ENCODE measurements around the gene IL26. TPM values are rescaled to one million over a fixed set of nuclear protein-coding genes. Genes with fewer than 3 reads are reported as not detected.

The IL26 gene
- total RNA-seq = not detected

GRCh38 chr12:68225576-68226476 is at the start of gene IL26:
Gene IL26, minus strand, starts transcription at chr12:68225810. Its CDS starts 54 bp downstream, at chr12:68225756.
- no peak within 1 kb of the TSS for H3K27ac ChIP-seq
- 73% methylated on average over 8 of the region's 8 CpGs for WGBS

GRCh38 chr12:68272732-68273131 is 47.1 kb upstream of the IL26 start:
- H3K27ac ChIP-seq = no peak overlapping the region
- H3K36me3 ChIP-seq = no peaks in the 10 kb centered on the region
- H3K27me3 ChIP-seq = no peaks in the 10 kb centered on the region
- no peak overlapping the region for H3K4me3 ChIP-seq
- H3K4me1 ChIP-seq = no peaks in the 10 kb centered on the region
- TF ChIP-seq POLR2A (IDR thresholded peaks at IDR 0.05) (no peak), POLR2AphosphoS5 (IDR thresholded peaks at IDR 0.05) (no peak), CTCF (IDR thresholded peaks at IDR 0.05) (no peak), EP300 (IDR thresholded peaks at IDR 0.05) (no peak)
- DNase-seq (ENCODE audit: low spot score in 2 of 2) = no peak
- no peaks in the 10 kb centered on the region for H3K9me3 ChIP-seq

More at GRCh38 chr12:68225576-68226476, at the start of gene IL26:
- Histone ChIP-seq H3K36me3 (no peaks in the 10 kb centered on the region), H3K9me3 (no peaks in the 10 kb centered on the region), H3K4me1 (peaks cover 13% of the 10 kb centered on the region), H3K4me3 (no peak within 1 kb of the TSS), H3K27me3 (no peaks in the 10 kb centered on the region)
- no peak for DNase-seq (ENCODE audit: low spot score in 2 of 2)
- TF ChIP-seq POLR2AphosphoS5 (IDR thresholded peaks at IDR 0.05) (no peak), POLR2A (IDR thresholded peaks at IDR 0.05) (no peak), CTCF (IDR thresholded peaks at IDR 0.05) (no peak), EP300 (IDR thresholded peaks at IDR 0.05) (no peak)

- Histone ChIP-seq H3K4me1 (no peaks in the 10 kb centered on the region), H3K27ac (no peak overlapping the region), H3K36me3 (no peaks in the 10 kb centered on the region), H3K9me3 (no peaks in the 10 kb centered on the region), H3K4me3 (no peak overlapping the region), H3K27me3 (no peaks in the 10 kb centered on the region)
- no peak for DNase-seq (ENCODE audit: low spot score in 2 of 2)
- TF ChIP-seq POLR2A (IDR thresholded peaks at IDR 0.05) (no peak), POLR2AphosphoS5 (IDR thresholded peaks at IDR 0.05) (no peak)
- WGBS = 74% methylated on average over 8 of the region's 8 CpGs
Observed at GRCh38 chr12:68271346-68271745, 45.7 kb upstream of the IL26 start.

- Histone ChIP-seq H3K27me3 (no peaks in the 10 kb centered on the region), H3K4me1 (no peaks in the 10 kb centered on the region), H3K4me3 (no peak overlapping the region), H3K36me3 (no peaks in the 10 kb centered on the region), H3K27ac (no peak overlapping the region), H3K9me3 (no peaks in the 10 kb centered on the region)
- DNase-seq (ENCODE audit: low spot score in 2 of 2) = no peak
- TF ChIP-seq CTCF (IDR thresholded peaks at IDR 0.05) = no peak
- TF ChIP-seq POLR2A (IDR thresholded peaks at IDR 0.05) = no peak
- TF ChIP-seq EP300 (IDR thresholded peaks at IDR 0.05) = no peak
- no peak for TF ChIP-seq POLR2AphosphoS5 (IDR thresholded peaks at IDR 0.05)
- 81% methylated on average over 3 of the region's 3 CpGs for WGBS
Observed at GRCh38 chr12:68270358-68270757, 44.7 kb upstream of the IL26 start.

GRCh38 chr12:68269779-68270178 is 44.2 kb upstream of the IL26 start:
- H3K27ac ChIP-seq = no peak overlapping the region
- H3K36me3 ChIP-seq = no peaks in the 10 kb centered on the region
- H3K27me3 ChIP-seq = no peaks in the 10 kb centered on the region
- WGBS = 94% methylated on average over 2 of the region's 2 CpGs
- TF ChIP-seq POLR2A (IDR thresholded peaks at IDR 0.05) (no peak), CTCF (IDR thresholded peaks at IDR 0.05) (no peak), POLR2AphosphoS5 (IDR thresholded peaks at IDR 0.05) (no peak), EP300 (IDR thresholded peaks at IDR 0.05) (no peak)
- no peaks in the 10 kb centered on the region for H3K9me3 ChIP-seq
- no peak for DNase-seq (ENCODE audit: low spot score in 2 of 2)
- H3K4me3 ChIP-seq = no peak overlapping the region
- no peaks in the 10 kb centered on the region for H3K4me1 ChIP-seq

All from suprapubic skin (tissue), 4 donors.